Activated naive CD8-positive, alpha-beta T cell treated with anti-CD3 and anti-CD28 coated beads for 36 hours (primary cell): ENCODE data around the gene UGP2. TPM values are rescaled to one million over a fixed set of nuclear protein-coding genes. Genes with fewer than 3 reads are reported as not detected.
"Not testable (repeated sequence)": the region's sequence is repeated elsewhere in the genome, so short reads cannot be mapped to it uniquely, and the experiment has no call there.

Source experiments
- DNase-seq: peaks from one replicate; pipeline ENCODE4 v3.0.0; 2021
- H3K27ac Mint-ChIP-seq: one replicate; pipeline ENCODE4 v1.8.0; 2022; ENCODE audit warnings: mild to moderate bottlenecking, moderate library complexity, mixed read lengths
- H3K27me3 Mint-ChIP-seq: one replicate; pipeline ENCODE4 v1.8.0; 2022; ENCODE audit warnings: mild to moderate bottlenecking, mixed read lengths
- H3K36me3 Mint-ChIP-seq: one replicate; pipeline ENCODE4 v1.8.0; 2021; ENCODE audit warnings: mild to moderate bottlenecking, mixed read lengths
- H3K4me1 Mint-ChIP-seq: one replicate; pipeline ENCODE4 v1.8.0; 2021; ENCODE audit warnings: mixed read lengths
- H3K4me3 Mint-ChIP-seq: one replicate; pipeline ENCODE4 v1.8.0; 2022; ENCODE audit warnings: mild to moderate bottlenecking, moderate library complexity, mixed read lengths
- H3K9me3 Mint-ChIP-seq: one replicate; pipeline ENCODE4 v1.8.0; 2022; ENCODE audit warnings: mixed read lengths
- total RNA-seq, 2 experiments: library from RNA; stranded (reverse); gene quantifications; one replicate each; pipeline ENCODE4 v1.2.3, GENCODE V29; 2021

Gene UGP2
- total RNA-seq, 2 experiments from 2014 or later: 70.0 to 71.5 TPM

- Mint-ChIP-seq H3K4me1 (peaks cover 7% of the 10 kb centered on the region), H3K36me3 (peaks cover 21% of the 10 kb centered on the region), H3K9me3 (no peaks in the 10 kb centered on the region), H3K27ac (no peak overlapping the region), H3K27me3 (no peaks in the 10 kb centered on the region), H3K4me3 (no peak overlapping the region)
- DNase-seq: no peak
These were observed 46.4 kb downstream of the UGP2 start for GRCh38 chr2:63888053-63888452.

- H3K36me3 Mint-ChIP-seq: peaks cover 25% of the 10 kb centered on the region
- no peaks in the 10 kb centered on the region for H3K9me3 Mint-ChIP-seq
- H3K4me1 Mint-ChIP-seq: peaks cover 7% of the 10 kb centered on the region
- no peak overlapping the region for H3K4me3 Mint-ChIP-seq
- no peaks in the 10 kb centered on the region for H3K27me3 Mint-ChIP-seq
- H3K27ac Mint-ChIP-seq: peak overlapping the region; percentile 71
- DNase-seq: peak; percentile 47
These were observed 47.0 kb downstream of the UGP2 start for GRCh38 chr2:63888490-63889402.

- no peak overlapping the region for H3K27ac Mint-ChIP-seq
These were observed 49.0 kb downstream of the UGP2 start for GRCh38 chr2:63890678-63891077.

GRCh38 chr2:63891488-63892030 lies 49.9 kb downstream of the UGP2 start:
- Mint-ChIP-seq H3K27ac (no peak overlapping the region), H3K9me3 (no peaks in the 10 kb centered on the region), H3K27me3 (no peaks in the 10 kb centered on the region), H3K4me3 (no peak overlapping the region), H3K4me1 (peaks cover 7% of the 10 kb centered on the region), H3K36me3 (peaks cover 21% of the 10 kb centered on the region)
- DNase-seq: no peak

More at GRCh38 chr2:63890678-63891077, 49.0 kb downstream of the UGP2 start:
- no peak for DNase-seq
- Mint-ChIP-seq H3K9me3 (no peaks in the 10 kb centered on the region), H3K36me3 (peaks cover 20% of the 10 kb centered on the region), H3K27me3 (no peaks in the 10 kb centered on the region), H3K4me1 (peaks cover 7% of the 10 kb centered on the region), H3K4me3 (no peak overlapping the region)

- Mint-ChIP-seq H3K4me3 (no peak overlapping the region), H3K9me3 (no peaks in the 10 kb centered on the region), H3K27ac (no peak overlapping the region), H3K27me3 (no peaks in the 10 kb centered on the region), H3K36me3 (peaks cover 21% of the 10 kb centered on the region), H3K4me1 (peaks cover 7% of the 10 kb centered on the region)
- no peak for DNase-seq
These were observed 51.5 kb downstream of the UGP2 start for GRCh38 chr2:63893163-63893562.

GRCh38 chr2:63894167-63894566 lies 52.5 kb downstream of the UGP2 start:
- H3K4me3 Mint-ChIP-seq: no peak overlapping the region
- peaks cover 21% of the 10 kb centered on the region for H3K36me3 Mint-ChIP-seq
- H3K27ac Mint-ChIP-seq: no peak overlapping the region
- DNase-seq: no peak
- peaks cover 4% of the 10 kb centered on the region for H3K4me1 Mint-ChIP-seq
- H3K9me3 Mint-ChIP-seq: no peaks in the 10 kb centered on the region
- H3K27me3 Mint-ChIP-seq: no peaks in the 10 kb centered on the region

- no peak overlapping the region for H3K4me3 Mint-ChIP-seq
- H3K36me3 Mint-ChIP-seq: peaks cover 44% of the 10 kb centered on the region
- peaks cover 14% of the 10 kb centered on the region for H3K9me3 Mint-ChIP-seq
- peaks cover 9% of the 10 kb centered on the region for H3K4me1 Mint-ChIP-seq
- DNase-seq: no peak
- H3K27me3 Mint-ChIP-seq: no peaks in the 10 kb centered on the region
- H3K27ac Mint-ChIP-seq: no peak overlapping the region
These were observed 57.1 kb downstream of the UGP2 start for GRCh38 chr2:63898839-63899238.

- no peaks in the 10 kb centered on the region for H3K27me3 Mint-ChIP-seq
- DNase-seq: no peak
- H3K9me3 Mint-ChIP-seq: peaks cover 17% of the 10 kb centered on the region
- H3K4me1 Mint-ChIP-seq: peaks cover 9% of the 10 kb centered on the region
- peaks cover 51% of the 10 kb centered on the region for H3K36me3 Mint-ChIP-seq
- no peak overlapping the region for H3K4me3 Mint-ChIP-seq
- no peak overlapping the region for H3K27ac Mint-ChIP-seq
These were observed 57.9 kb downstream of the UGP2 start for GRCh38 chr2:63899639-63900038.

GRCh38 chr2:63902149-63902548 lies 60.5 kb downstream of the UGP2 start:
- H3K9me3 Mint-ChIP-seq: peaks cover 24% of the 10 kb centered on the region
- DNase-seq: no peak
- H3K27me3 Mint-ChIP-seq: no peaks in the 10 kb centered on the region

GRCh38 chr2:63903003-63903402 lies 61.3 kb downstream of the UGP2 start:
- peaks cover 9% of the 10 kb centered on the region for H3K4me1 Mint-ChIP-seq
- peaks cover 73% of the 10 kb centered on the region for H3K36me3 Mint-ChIP-seq
- H3K27me3 Mint-ChIP-seq: no peaks in the 10 kb centered on the region
- no peak overlapping the region for H3K4me3 Mint-ChIP-seq
- H3K9me3 Mint-ChIP-seq: peaks cover 27% of the 10 kb centered on the region
- H3K27ac Mint-ChIP-seq: no peak overlapping the region
- DNase-seq: no peak

More at GRCh38 chr2:63902149-63902548, 60.5 kb downstream of the UGP2 start:
- Mint-ChIP-seq H3K27ac (no peak overlapping the region), H3K36me3 (peaks cover 70% of the 10 kb centered on the region), H3K4me3 (no peak overlapping the region), H3K4me1 (peaks cover 9% of the 10 kb centered on the region)

- Mint-ChIP-seq H3K4me3 (no peak overlapping the region), H3K4me1 (no peaks in the 10 kb centered on the region), H3K27ac (no peak overlapping the region), H3K36me3 (peaks cover 35% of the 10 kb centered on the region), H3K27me3 (no peaks in the 10 kb centered on the region), H3K9me3 (no peaks in the 10 kb centered on the region)
- no peak for DNase-seq
These were observed 72.6 kb downstream of the UGP2 start for GRCh38 chr2:63914311-63914710.

GRCh38 chr2:63926815-63927214 lies 85.1 kb downstream of the UGP2 start:
- Mint-ChIP-seq H3K27ac (no peak overlapping the region), H3K36me3 (peaks cover 45% of the 10 kb centered on the region), H3K9me3 (peaks cover 3% of the 10 kb centered on the region)

GRCh38 chr2:63932104-63932503 lies 90.4 kb downstream of the UGP2 start:
- not testable (repeated sequence) for H3K27me3 Mint-ChIP-seq, DNase-seq

More at GRCh38 chr2:63926815-63927214, 85.1 kb downstream of the UGP2 start:
- no peaks in the 10 kb centered on the region for H3K27me3 Mint-ChIP-seq
- no peak overlapping the region for H3K4me3 Mint-ChIP-seq
- H3K4me1 Mint-ChIP-seq: peaks cover 2% of the 10 kb centered on the region
- no peak for DNase-seq

More at GRCh38 chr2:63932104-63932503, 90.4 kb downstream of the UGP2 start:
- H3K27ac Mint-ChIP-seq, H3K4me3 Mint-ChIP-seq, H3K9me3 Mint-ChIP-seq, H3K4me1 Mint-ChIP-seq: not testable (repeated sequence)
- peaks cover 55% of the 10 kb centered on the region for H3K36me3 Mint-ChIP-seq
